ENCODE measurements around the gene WDR54.
A peak's percentile ranks its signal among the peaks of the same experiment; 100 is the strongest.
"Not testable (repeated sequence)": the region's sequence is repeated elsewhere in the genome, so short reads cannot be mapped to it uniquely, and the experiment has no call there.

Gene WDR54

GRCh38 chr2:74430502-74430901, 9.0 kb downstream of the WDR54 start:
- no peak for DNase-seq

- no peak for DNase-seq
Measured at GRCh38 chr2:74436111-74436805, 14.7 kb downstream of the WDR54 start.

GRCh38 chr2:74436848-74437695, 15.5 kb downstream of the WDR54 start:
- no peak for DNase-seq

GRCh38 chr2:74438248-74438647, 16.7 kb downstream of the WDR54 start:
- no peak for DNase-seq

GRCh38 chr2:74439373-74439772, 17.8 kb downstream of the WDR54 start:
- no peak for DNase-seq

- DNase-seq, result no peak
Measured at GRCh38 chr2:74439803-74440377, 18.4 kb downstream of the WDR54 start.

GRCh38 chr2:74440378-74441169, 19.0 kb downstream of the WDR54 start:
- peak; percentile 68 for DNase-seq

GRCh38 chr2:74441170-74441689, 19.7 kb downstream of the WDR54 start:
- no peak for DNase-seq

GRCh38 chr2:74441690-74442482, 20.4 kb downstream of the WDR54 start, which contains the start of gene RTKN:
Gene RTKN (minus strand): TSS chr2:74441937. CDS start chr2:74441816, 121 bp downstream.
- peak; percentile 42 for DNase-seq

- DNase-seq, result not testable (repeated sequence)
Measured at GRCh38 chr2:74442483-74443297, 21.2 kb downstream of the WDR54 start.

GRCh38 chr2:74444498-74445318, 23.2 kb downstream of the WDR54 start:
- no peak for DNase-seq

- DNase-seq, result no peak
Measured at GRCh38 chr2:74447230-74447999, 25.9 kb downstream of the WDR54 start.

GRCh38 chr2:74448771-74449170, 27.2 kb downstream of the WDR54 start:
- no peak for DNase-seq

GRCh38 chr2:74450570-74451190, 29.1 kb downstream of the WDR54 start:
- DNase-seq, result no peak

- peak; percentile 93 for DNase-seq
Measured at GRCh38 chr2:74454654-74455511, 33.4 kb downstream of the WDR54 start, which contains the start of gene INO80B. Gene INO80B (plus strand): TSS chr2:74455087. CDS start chr2:74455117, 30 bp downstream.

GRCh38 chr2:74457129-74457548, 35.6 kb downstream of the WDR54 start:
- no peak for DNase-seq

- DNase-seq, result peak; percentile 48
Measured at GRCh38 chr2:74457549-74458131, 36.1 kb downstream of the WDR54 start.
